RWPE2 (cell line): ENCODE results near the gene PFKP.
A peak's percentile ranks its signal among the peaks of the same experiment; 100 is the strongest.

Source experiments
- ATAC-seq: fragments of 200-7000 bp; cut with Tn5 transposase; 3 replicates; pipeline ENCODE4 v1.9.1; 2021; ENCODE audit warnings: low read depth
- DNase-seq: peaks from one replicate; pipeline ENCODE4 v3.0.0-alpha.2; 2020; ENCODE audit warnings: low spot score
- H3K27ac ChIP-seq: fragments of 450-650 bp; 2 replicates; pipeline ENCODE4 v1.5.1; 2017; ENCODE audit warnings: mild to moderate bottlenecking; ENCODE audit not compliant: poor library complexity, severe bottlenecking
- H3K27me3 ChIP-seq: fragments of 250-450 bp; sonication (Bioruptor Pico); 2 replicates; pipeline ENCODE4 v1.5.1; 2021; ENCODE audit warnings: mild to moderate bottlenecking, moderate library complexity; ENCODE audit not compliant: insufficient read depth, poor library complexity, severe bottlenecking
- H3K36me3 ChIP-seq: fragments of 250-450 bp; sonication (Bioruptor Pico); 2 replicates; pipeline ENCODE4 v1.5.1; 2020; ENCODE audit warnings: low read depth, mild to moderate bottlenecking, moderate library complexity
- H3K4me1 ChIP-seq: fragments of 250-450 bp; sonication (Bioruptor Pico); 2 replicates; pipeline ENCODE4 v1.5.1; 2021; ENCODE audit warnings: mild to moderate bottlenecking, moderate library complexity; ENCODE audit not compliant: insufficient read depth, poor library complexity, severe bottlenecking
- H3K4me3 ChIP-seq: fragments of 250-450 bp; sonication (Bioruptor Pico); 2 replicates; pipeline ENCODE4 v1.5.1; 2021; ENCODE audit warnings: mild to moderate bottlenecking, moderate library complexity; ENCODE audit not compliant: severe bottlenecking
- H3K9me3 ChIP-seq: fragments of 250-450 bp; sonication (Bioruptor Pico); 2 replicates; pipeline ENCODE4 v1.5.1; 2021; ENCODE audit warnings: mild to moderate bottlenecking, moderate library complexity; ENCODE audit not compliant: severe bottlenecking
- CTCF ChIP-seq: fragments of 450-650 bp; IDR thresholded peaks from one replicate; pipeline ENCODE4 v1.5.1; 2017; ENCODE audit warnings: mild to moderate bottlenecking, moderate library complexity; ENCODE audit not compliant: poor library complexity, severe bottlenecking

Gene PFKP

GRCh38 chr10:3116508-3117100 lies 49.3 kb downstream of the PFKP start:
- Histone ChIP-seq H3K27me3 (no peaks in the 10 kb centered on the region), H3K27ac (no peak overlapping the region), H3K9me3 (no peaks in the 10 kb centered on the region), H3K4me1 (no peaks in the 10 kb centered on the region), H3K4me3 (no peak overlapping the region), H3K36me3 (peaks cover 90% of the 10 kb centered on the region)
- no peak for ATAC-seq
- no peak for TF ChIP-seq CTCF
- no peak for DNase-seq

GRCh38 chr10:3117486-3117885 lies 50.1 kb downstream of the PFKP start:
- Histone ChIP-seq H3K9me3 (no peaks in the 10 kb centered on the region), H3K4me3 (no peak overlapping the region), H3K27ac (no peak overlapping the region), H3K4me1 (no peaks in the 10 kb centered on the region), H3K27me3 (no peaks in the 10 kb centered on the region), H3K36me3 (peaks cover 88% of the 10 kb centered on the region)
- TF ChIP-seq CTCF = no peak
- DNase-seq = no peak
- no peak for ATAC-seq

GRCh38 chr10:3118641-3119091 lies 51.3 kb downstream of the PFKP start:
- no peaks in the 10 kb centered on the region for H3K9me3 ChIP-seq
- no peaks in the 10 kb centered on the region for H3K4me1 ChIP-seq
- H3K36me3 ChIP-seq = peaks cover 88% of the 10 kb centered on the region
- no peak for TF ChIP-seq CTCF
- DNase-seq (no peak), ATAC-seq (no peak)
- H3K27me3 ChIP-seq = no peaks in the 10 kb centered on the region
- no peak overlapping the region for H3K4me3 ChIP-seq
- H3K27ac ChIP-seq = no peak overlapping the region

DNA sequence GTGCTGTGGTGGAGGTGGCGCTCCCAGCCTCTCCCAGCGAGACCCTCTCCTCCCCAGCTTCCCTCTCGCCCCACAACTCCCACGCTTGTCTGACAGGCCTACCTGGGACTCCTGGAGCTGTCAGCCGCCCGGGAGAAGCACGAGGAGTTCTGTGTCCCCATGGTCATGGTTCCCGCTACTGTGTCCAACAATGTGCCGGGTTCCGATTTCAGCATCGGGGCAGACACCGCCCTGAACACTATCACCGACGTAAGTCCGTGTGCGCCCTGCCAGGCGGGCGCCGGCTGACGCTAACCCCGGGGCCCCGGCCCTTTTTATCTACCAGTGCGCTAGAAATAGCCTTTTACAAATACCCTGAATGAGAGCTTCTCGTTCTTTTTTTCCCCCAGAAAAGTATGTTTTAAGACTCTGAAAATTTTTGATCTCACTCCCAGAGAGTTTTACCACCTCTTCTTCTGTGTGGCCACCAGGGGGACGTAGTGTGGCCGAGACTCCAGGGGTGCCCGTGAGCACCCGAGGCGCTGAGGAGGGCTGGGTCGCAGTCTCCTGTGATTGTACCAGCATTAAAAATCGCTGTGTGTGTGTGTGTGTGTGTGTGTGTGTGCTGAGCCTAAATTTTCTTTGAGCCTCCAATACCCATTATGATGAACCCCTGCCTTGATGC lies 52.6 kb downstream of the PFKP start:
- H3K36me3 ChIP-seq = peaks cover 83% of the 10 kb centered on the region
- DNase-seq (no peak), ATAC-seq (peak; percentile 23; the same call in 1 of the 3 replicates)

More for the DNA sequence above, 52.6 kb downstream of the PFKP start:
- Histone ChIP-seq H3K4me1 (no peaks in the 10 kb centered on the region), H3K27ac (no peak overlapping the region), H3K4me3 (no peak overlapping the region), H3K27me3 (no peaks in the 10 kb centered on the region), H3K9me3 (no peaks in the 10 kb centered on the region)
- TF ChIP-seq CTCF = peak; percentile 52
